Lung (tissue), 12 donors: ENCODE data around the gene ZNFX1. TPM values are rescaled to one million over a fixed set of nuclear protein-coding genes. Genes with fewer than 3 reads are reported as not detected.

ENCODE experiments used
- ATAC-seq: fragments of 200-7000 bp; cut with Tn5 transposase; one replicate; pipeline ENCODE4 v1.9.1; 2020; ENCODE audit warnings: moderate number of reproducible peaks; ENCODE audit not compliant: insufficient read depth, low FRiP score
- DNase-seq, 3 donors: peaks; one replicate each; pipeline ENCODE4 v3.0.0-alpha.2; 2013 to 2017
- H3K27ac ChIP-seq, 2 donors: one replicate each; pipeline ENCODE4 v1.5.1; 2013; ENCODE audit warnings: mild to moderate bottlenecking in 2 of 2, moderate library complexity in 2 of 2, control low read depth in 1 of 2, inconsistent platforms in 1 of 2, low read depth in 1 of 2, low read length in 1 of 2
- H3K27me3 ChIP-seq, 3 donors: one replicate each; pipeline ENCODE4 v1.5.1; 2013; ENCODE audit warnings: low read length in 2 of 3; ENCODE audit not compliant: control insufficient read depth in 3 of 3, insufficient read depth in 3 of 3
- H3K36me3 ChIP-seq, 4 donors: one replicate each; pipeline ENCODE4 v1.5.1; 2013; ENCODE audit warnings: low read length in 4 of 4, mild to moderate bottlenecking in 1 of 4, moderate library complexity in 1 of 4; ENCODE audit not compliant: control insufficient read depth in 4 of 4, insufficient read depth in 4 of 4
- H3K4me1 ChIP-seq, 5 donors: one replicate each; pipeline ENCODE4 v1.5.1; 2013; ENCODE audit warnings: low read length in 5 of 5, mild to moderate bottlenecking in 2 of 5, moderate library complexity in 1 of 5; ENCODE audit not compliant: control insufficient read depth in 5 of 5, insufficient read depth in 5 of 5
- H3K4me3 ChIP-seq: one replicate; pipeline ENCODE4 v1.5.1; 2013; ENCODE audit warnings: mild to moderate bottlenecking, control low read depth, moderate library complexity
- H3K9ac ChIP-seq, 2 donors: one replicate each; pipeline ENCODE4 v1.5.1; 2013; ENCODE audit warnings: low read length in 2 of 2, control low read depth in 1 of 2; ENCODE audit not compliant: insufficient read depth in 1 of 2
- H3K9me3 ChIP-seq, 4 donors: one replicate each; pipeline ENCODE4 v1.5.1; 2013; ENCODE audit warnings: low read length in 3 of 4, mild to moderate bottlenecking in 1 of 4, moderate library complexity in 1 of 4; ENCODE audit not compliant: control insufficient read depth in 4 of 4, insufficient read depth in 3 of 4
- CTCF ChIP-seq: IDR thresholded peaks from 2 replicates; pipeline ENCODE4 v1.5.1; 2012; ENCODE audit warnings: mild to moderate bottlenecking; ENCODE audit errors: control extremely low read depth, extremely low read depth
- WGBS, 2 donors: extraction: QIAGEN DNeasy Blood & Tissue Kit; methylation state at CpG; one replicate each; pipeline ENCODE4 v1.1.7; 2013; 5-methylcytosine and 5-hydroxymethylcytosine counted together
- polyA plus RNA-seq, 2 donors: library from polyadenylated mRNA; stranded (reverse); fragments of 200-250 nt; gene quantifications; one replicate each; pipeline ENCODE4 v1.2.1, GENCODE V29; 2013
- total RNA-seq, 2 donors: library from RNA; depleted of rRNA in 1 of 2; stranded (reverse); fragments of >200 nt in 1 of 2; gene quantifications; one replicate each; pipeline ENCODE4 v1.2.1, GENCODE V29; 2014 to 2021
- donor health status: control.
- donor health status: control.
- donor health status: Bipolar disorder and iron deficiency.
- donor health status: healthy.
- donor health status: DM: yes; HTN: yes; CAD: no.

ZNFX1 gene
- total and polyA plus RNA-seq, 4 donors: 9.5 to 33.9 (median 24.1) TPM

GRCh38 chr20:49252556-49253350 lies 25.1 kb downstream of the ZNFX1 start:
- no peak overlapping the region for H3K9ac ChIP-seq
- H3K4me3 ChIP-seq: no peak overlapping the region
- DNase-seq: no peak
- WGBS, 2 donors: 87 to 91% methylated on average over 6 of the region's 6 CpGs
- TF ChIP-seq CTCF: no peak
- no peak for ATAC-seq
- peaks cover 38 to 79% (median 63%) of the 10 kb centered on the region in 4 donors for H3K36me3 ChIP-seq
- H3K27me3 ChIP-seq: no peaks in the 10 kb centered on the region
- no peaks in the 10 kb centered on the region for H3K9me3 ChIP-seq
- peaks cover 0 to 13% (median 0%) of the 10 kb centered on the region in 5 donors for H3K4me1 ChIP-seq
- H3K27ac ChIP-seq: no peak overlapping the region

- Histone ChIP-seq H3K36me3 (peaks cover 33 to 64% (median 54%) of the 10 kb centered on the region in 4 donors), H3K27ac (peak overlapping the region in 1 of 2 donors; percentile 65), H3K27me3 (no peaks in the 10 kb centered on the region), H3K9me3 (no peaks in the 10 kb centered on the region), H3K4me3 (no peak overlapping the region), H3K9ac (no peak overlapping the region), H3K4me1 (peaks cover 0 to 16% (median 0%) of the 10 kb centered on the region in 5 donors)
- WGBS, 2 donors: 90 to 93% methylated on average over 18 of the region's 18 CpGs
- no peak for TF ChIP-seq CTCF
- ATAC-seq (no peak), DNase-seq (no peak)
Observed at GRCh38 chr20:49248879-49249665, 28.8 kb downstream of the ZNFX1 start.

GRCh38 chr20:49248301-49248700 lies 29.6 kb downstream of the ZNFX1 start:
- no peaks in the 10 kb centered on the region for H3K9me3 ChIP-seq
- 78 to 80% methylated on average over 10 of the region's 10 CpGs for WGBS, 2 donors
- no peaks in the 10 kb centered on the region for H3K27me3 ChIP-seq
- DNase-seq (no peak), ATAC-seq (no peak)
- peaks cover 36 to 66% (median 56%) of the 10 kb centered on the region in 4 donors for H3K36me3 ChIP-seq
- H3K4me1 ChIP-seq: peaks cover 0 to 16% (median 0%) of the 10 kb centered on the region in 5 donors
- H3K27ac ChIP-seq: peak overlapping the region in 1 of 2 donors; percentile 65
- no peak for TF ChIP-seq CTCF
- no peak overlapping the region for H3K9ac ChIP-seq
- no peak overlapping the region for H3K4me3 ChIP-seq
